Left lung (tissue), 10 donors: Measurements from ENCODE around the gene CFAP141. TPM values are rescaled to one million over a fixed set of nuclear protein-coding genes. Genes with fewer than 3 reads are reported as not detected.
A peak's percentile ranks its signal among the peaks of the same experiment; 100 is the strongest.

Source experiments
- ATAC-seq: fragments of 200-7000 bp; cut with Tn5 transposase; one replicate; pipeline ENCODE4 v1.9.1; 2020; ENCODE audit warnings: moderate library complexity
- DNase-seq, 4 donors: peaks; one replicate each; pipeline ENCODE4 v3.0.0-alpha.2; 2013 to 2020
- H3K27ac ChIP-seq, 2 donors: fragments of 200-600 bp; sonication (generic) in 1 of 2; one replicate each; pipeline versions ENCODE4 v1.5.0 to v1.8.0; 2020 to 2021
- H3K27me3 ChIP-seq, 2 donors: fragments of 200-600 bp; sonication (generic) in 1 of 2; one replicate each; pipeline versions ENCODE4 v1.5.0 to v1.8.0; 2020 to 2021
- H3K36me3 ChIP-seq, 2 donors: fragments of 200-600 bp; sonication (generic) in 1 of 2; one replicate each; pipeline versions ENCODE4 v1.5.0 to v1.8.0; 2020 to 2021
- H3K4me1 ChIP-seq, 2 donors: fragments of 200-600 bp; one replicate each; pipeline ENCODE4 v1.8.0; 2021
- H3K4me3 ChIP-seq, 2 donors: fragments of 200-600 bp; sonication (generic) in 1 of 2; one replicate each; pipeline versions ENCODE4 v1.5.0 to v1.8.0; 2020 to 2021; ENCODE audit warnings: mild to moderate bottlenecking in 1 of 2
- H3K9me3 ChIP-seq, 2 donors: fragments of 200-600 bp; sonication (generic) in 1 of 2; one replicate each; pipeline versions ENCODE4 v1.5.0 to v1.8.0; 2020 to 2021
- CTCF ChIP-seq, 2 donors: fragments of 200-600 bp; sonication (generic) in 1 of 2; IDR thresholded peaks; one replicate each; pipeline versions ENCODE4 v1.5.0 to v1.8.0; 2021; ENCODE audit warnings: antibody characterized with exemption in 2 of 2
- intact Hi-C, 2 donors: fragments of 100-400 bp; cut with DNase I; formaldehyde crosslinking; loops; one replicate each; pipeline versions ENCODE4 v1.11.2 to v1.14.2; 2022
- polyA plus RNA-seq, 6 donors: library from polyadenylated mRNA; unstranded; fragments of 120-200 nt; gene quantifications; one replicate each; pipeline ENCODE4 v1.2.1, GENCODE V29; 2013; ENCODE audit not compliant: insufficient read length in 6 of 6
- total RNA-seq, 2 donors: library from RNA; stranded (reverse); fragmentation: NEBNext Ultra II Directional; extraction: Animal tissue kit (Norgen Biotek cat#: 25700); gene quantifications; one replicate each; pipeline ENCODE4 v1.2.1, GENCODE V29; 2021
- donor health status: DM: no; HTN: yes; CAD: no.
- donor health status: DM: no; HTN: no; CAD: no.

The CFAP141 gene
- total and polyA plus RNA-seq, 8 donors = 0.52 to 4.4 (median 2.2) TPM; not detected in 2

- TF ChIP-seq CTCF (IDR thresholded peaks at IDR 0.05) = peak; percentile 29 to 36
- peak overlapping the region; percentile 1 to 10 for H3K27ac ChIP-seq
- peaks cover 6 to 7% of the 10 kb centered on the region in 2 donors for H3K4me1 ChIP-seq
- H3K36me3 ChIP-seq = no peaks in the 10 kb centered on the region
- DNase-seq (peak in 2 of 4 donors; percentile 60 to 76), ATAC-seq (peak; percentile 76)
- no peaks in the 10 kb centered on the region for H3K27me3 ChIP-seq
- intact Hi-C loops = no loop called here
- no peak overlapping the region for H3K4me3 ChIP-seq
- no peaks in the 10 kb centered on the region for H3K9me3 ChIP-seq
These were observed 7.2 kb downstream of the CFAP141 start for GRCh38 chr1:154198756-154199562.

- intact Hi-C loops = no loop called here
- Histone ChIP-seq H3K36me3 (no peaks in the 10 kb centered on the region), H3K9me3 (no peaks in the 10 kb centered on the region), H3K27ac (no peak overlapping the region), H3K4me3 (no peak overlapping the region), H3K4me1 (peaks cover 0 to 2% of the 10 kb centered on the region in 2 donors), H3K27me3 (no peaks in the 10 kb centered on the region)
- no peak for ATAC-seq
- DNase-seq = no peak
- TF ChIP-seq CTCF (IDR thresholded peaks at IDR 0.05) = no peak
These were observed 12.3 kb downstream of the CFAP141 start for GRCh38 chr1:154193821-154194220.

GRCh38 chr1:154192476-154192875 lies 13.7 kb downstream of the CFAP141 start:
- H3K36me3 ChIP-seq = no peaks in the 10 kb centered on the region
- no peak for TF ChIP-seq CTCF (IDR thresholded peaks at IDR 0.05)
- ATAC-seq (no peak), DNase-seq (no peak)
- H3K4me1 ChIP-seq = no peaks in the 10 kb centered on the region
- intact Hi-C loops = no loop called here
- H3K27ac ChIP-seq = no peak overlapping the region
- no peaks in the 10 kb centered on the region for H3K27me3 ChIP-seq
- H3K4me3 ChIP-seq = no peak overlapping the region
- H3K9me3 ChIP-seq = no peaks in the 10 kb centered on the region

GRCh38 chr1:154191990-154192461 lies 14.1 kb downstream of the CFAP141 start, which contains the start of gene TPM3:
TPM3 (minus strand) TSS chr1:154192100; CDS start chr1:154192018, 82 bp downstream.
- no peaks in the 10 kb centered on the region for H3K36me3 ChIP-seq
- intact Hi-C loops = no loop called here
- H3K4me3 ChIP-seq = no peak within 1 kb of the TSS
- H3K4me1 ChIP-seq = no peaks in the 10 kb centered on the region
- peak in 1 of 4 donors; percentile 6 for DNase-seq
- no peaks in the 10 kb centered on the region for H3K27me3 ChIP-seq
- no peak for TF ChIP-seq CTCF (IDR thresholded peaks at IDR 0.05)
- no peak within 1 kb of the TSS for H3K27ac ChIP-seq
- ATAC-seq = no peak
- no peaks in the 10 kb centered on the region for H3K9me3 ChIP-seq

- no peak for DNase-seq
- no peaks in the 10 kb centered on the region for H3K9me3 ChIP-seq
- no peaks in the 10 kb centered on the region for H3K36me3 ChIP-seq
- no peak overlapping the region for H3K4me3 ChIP-seq
- no peaks in the 10 kb centered on the region for H3K4me1 ChIP-seq
- ATAC-seq = peak; percentile 9
- no peaks in the 10 kb centered on the region for H3K27me3 ChIP-seq
- no peak overlapping the region for H3K27ac ChIP-seq
- intact Hi-C loops = no loop called here
- no peak for TF ChIP-seq CTCF (IDR thresholded peaks at IDR 0.05)
These were observed 15.6 kb downstream of the CFAP141 start for GRCh38 chr1:154190550-154190949.
